CD4-positive, alpha-beta memory T cell (primary cell): ENCODE results near the gene SLC8A3. TPM values are rescaled to one million over a fixed set of nuclear protein-coding genes. Genes with fewer than 3 reads are reported as not detected.

Experiments
- CTCF ChIA-PET: fragments of 350-600 bp; sonication (Branson Sonifier 250); formaldehyde crosslinking; loops from one replicate; lab custom pipeline; 2021; ENCODE audit warnings: inconsistent platforms; ENCODE audit not compliant: partially characterized antibody; lab: Charles Lee
- POLR2A ChIA-PET: fragments of 350-600 bp; sonication (Branson Sonifier 250); formaldehyde crosslinking; loops from one replicate; lab custom pipeline; 2021; ENCODE audit not compliant: partially characterized antibody; lab: Charles Lee
- DNase-seq, 5 donors: peaks; one replicate each; pipeline versions ENCODE4 v3.0.0 to v3.0.0-alpha.2; 2020 to 2022; ENCODE audit warnings: mixed read lengths in 1 of 5
- H3K27ac ChIP-seq: one replicate; pipeline ENCODE4 v1.7.0; 2013; ENCODE audit warnings: low read depth, low read length
- H3K27me3 ChIP-seq: 2 replicates; pipeline ENCODE4 v1.7.0; 2013; ENCODE audit warnings: mild to moderate bottlenecking, low read length, moderate library complexity; ENCODE audit not compliant: insufficient read depth
- H3K36me3 ChIP-seq: 2 replicates; pipeline ENCODE4 v1.7.0; 2013; ENCODE audit warnings: mild to moderate bottlenecking, low read length, moderate library complexity; ENCODE audit not compliant: insufficient read depth
- H3K4me1 ChIP-seq: 2 replicates; pipeline ENCODE4 v1.7.0; 2013; ENCODE audit warnings: mild to moderate bottlenecking, low read length, moderate library complexity; ENCODE audit not compliant: insufficient read depth
- H3K4me3 ChIP-seq, 2 donors: one replicate each; pipeline ENCODE4 v1.7.0; 2013; ENCODE audit warnings: low read length in 2 of 2, mild to moderate bottlenecking in 1 of 2
- H3K9me3 ChIP-seq, 2 donors: one replicate each; pipeline ENCODE4 v1.7.0; 2013; ENCODE audit warnings: low read length in 2 of 2, control low read depth in 1 of 2; ENCODE audit not compliant: control insufficient read depth in 1 of 2
- H3K27ac Mint-ChIP-seq, 7 donors: one replicate each; pipeline ENCODE4 v1.8.0; 2020 to 2021; ENCODE audit warnings: mixed read lengths in 7 of 7, mild to moderate bottlenecking in 6 of 7, inconsistent platforms in 3 of 7, moderate library complexity in 3 of 7
- H3K27me3 Mint-ChIP-seq, 2 donors: one replicate each; pipeline ENCODE4 v1.8.0; 2020 to 2021; ENCODE audit warnings: mixed read lengths in 2 of 2
- H3K36me3 Mint-ChIP-seq, 2 donors: one replicate each; pipeline ENCODE4 v1.8.0; 2020 to 2021; ENCODE audit warnings: mixed read lengths in 2 of 2, inconsistent platforms in 1 of 2, mild to moderate bottlenecking in 1 of 2
- H3K4me1 Mint-ChIP-seq, 4 donors: one replicate each; pipeline ENCODE4 v1.8.0; 2020 to 2021; ENCODE audit warnings: mixed read lengths in 4 of 4, mild to moderate bottlenecking in 1 of 4
- H3K4me3 Mint-ChIP-seq, 8 donors: one replicate each; pipeline ENCODE4 v1.8.0; 2020 to 2021; ENCODE audit warnings: mixed read lengths in 8 of 8, mild to moderate bottlenecking in 7 of 8, moderate library complexity in 6 of 8, inconsistent platforms in 3 of 8
- H3K9me3 Mint-ChIP-seq, 8 donors: one replicate each; pipeline ENCODE4 v1.8.0; 2020 to 2021; ENCODE audit warnings: mixed read lengths in 8 of 8, mild to moderate bottlenecking in 5 of 8, inconsistent platforms in 3 of 8, moderate library complexity in 1 of 8
- intact Hi-C: fragments of 100-400 bp; cut with micrococcal nuclease; formaldehyde crosslinking; loops from one replicate; pipeline ENCODE4 v1.15.1; 2023
- polyA plus RNA-seq, 2 donors: library from polyadenylated mRNA; unstranded; fragments of 300-500 nt; fragmentation: Illumina TruSeq; gene quantifications; one replicate each; pipeline ENCODE4 v1.2.3, GENCODE V29; 2021
- total RNA-seq, 2 experiments: library from RNA; stranded (reverse); gene quantifications; one replicate each; pipeline ENCODE4 v1.2.3, GENCODE V29; 2021

Gene SLC8A3
- total and polyA plus RNA-seq, 4 experiments from 2014 or later, result not detected

DNA sequence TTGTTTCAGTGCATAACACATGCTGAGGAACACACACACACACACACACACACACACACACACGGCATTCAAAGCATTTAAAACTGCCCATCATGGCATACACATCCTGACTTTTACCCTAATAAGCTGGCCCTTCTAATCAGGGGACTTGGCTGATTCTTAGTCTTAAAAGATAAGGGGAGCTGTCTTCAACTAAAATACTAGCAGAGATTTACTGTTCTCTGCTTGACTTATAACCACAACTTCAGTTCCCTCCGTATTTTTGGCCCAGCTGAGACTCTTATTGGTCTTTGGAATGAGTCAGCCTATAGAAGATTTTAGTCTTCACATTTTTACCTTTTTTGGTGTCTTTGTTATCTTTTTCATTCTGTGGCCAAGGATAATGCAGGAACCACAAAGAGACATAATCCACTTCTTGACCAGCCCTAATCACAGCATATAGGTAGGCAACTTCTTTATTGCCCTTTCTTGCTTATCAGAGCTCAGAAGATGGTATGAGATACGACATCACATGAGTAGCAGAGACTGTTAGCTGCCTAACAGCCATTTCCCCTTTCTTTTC lies 25.1 kb upstream of the SLC8A3 start:
- H3K36me3 Mint-ChIP-seq, result no peaks in the 10 kb centered on the region
- Histone ChIP-seq H3K36me3 (no peaks in the 10 kb centered on the region), H3K4me1 (no peaks in the 10 kb centered on the region), H3K27me3 (no peaks in the 10 kb centered on the region), H3K9me3 (no peaks in the 10 kb centered on the region), H3K4me3 (no peak overlapping the region), H3K27ac (no peak overlapping the region)
- no peak overlapping the region for H3K27ac Mint-ChIP-seq
- intact Hi-C loops, result no loop called here
- CTCF ChIA-PET, result no interaction called here
- H3K4me1 Mint-ChIP-seq, result no peaks in the 10 kb centered on the region
- no peak for DNase-seq
- H3K9me3 Mint-ChIP-seq, result peaks cover 0 to 2% (median 0%) of the 10 kb centered on the region in 8 donors
- H3K4me3 Mint-ChIP-seq, result no peak overlapping the region
- H3K27me3 Mint-ChIP-seq, result peaks cover 2 to 14% of the 10 kb centered on the region in 2 donors
- POLR2A ChIA-PET, result no interaction called here

DNA sequence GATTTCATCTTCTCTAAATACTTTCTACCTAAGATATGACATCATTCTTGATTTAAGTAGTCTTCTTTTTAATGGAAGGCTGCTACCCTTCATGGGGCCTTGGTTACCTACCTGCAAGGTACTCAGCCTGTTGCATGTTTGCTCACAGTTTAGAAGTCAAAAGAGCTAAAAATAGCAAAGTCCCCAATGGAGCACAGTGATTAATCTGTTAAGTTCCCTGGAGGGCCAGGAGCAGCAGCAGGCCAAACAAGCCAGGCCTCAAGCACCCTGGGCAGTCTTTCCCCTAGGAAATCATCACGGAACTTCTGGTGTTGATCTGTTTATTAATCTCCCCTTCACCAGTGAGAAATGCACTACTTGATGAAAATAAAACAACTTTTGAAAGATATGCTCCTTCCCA lies 24.0 kb upstream of the SLC8A3 start:
- no peak for DNase-seq
- H3K4me1 Mint-ChIP-seq, result no peaks in the 10 kb centered on the region
- H3K27me3 ChIP-seq, result no peaks in the 10 kb centered on the region
- no peaks in the 10 kb centered on the region for H3K9me3 ChIP-seq
- H3K27ac ChIP-seq, result no peak overlapping the region
- no peaks in the 10 kb centered on the region for H3K36me3 ChIP-seq
- H3K9me3 Mint-ChIP-seq, result peaks cover 0 to 5% (median 0%) of the 10 kb centered on the region in 8 donors
- no peaks in the 10 kb centered on the region for H3K4me1 ChIP-seq
- intact Hi-C loops, result no loop called here
- ChIA-PET POLR2A (no interaction called here), CTCF (no interaction called here)
- peaks cover 6 to 17% of the 10 kb centered on the region in 2 donors for H3K27me3 Mint-ChIP-seq
- no peak overlapping the region for H3K27ac Mint-ChIP-seq
- no peak overlapping the region for H3K4me3 Mint-ChIP-seq
- H3K4me3 ChIP-seq, result no peak overlapping the region
- no peaks in the 10 kb centered on the region for H3K36me3 Mint-ChIP-seq

DNA sequence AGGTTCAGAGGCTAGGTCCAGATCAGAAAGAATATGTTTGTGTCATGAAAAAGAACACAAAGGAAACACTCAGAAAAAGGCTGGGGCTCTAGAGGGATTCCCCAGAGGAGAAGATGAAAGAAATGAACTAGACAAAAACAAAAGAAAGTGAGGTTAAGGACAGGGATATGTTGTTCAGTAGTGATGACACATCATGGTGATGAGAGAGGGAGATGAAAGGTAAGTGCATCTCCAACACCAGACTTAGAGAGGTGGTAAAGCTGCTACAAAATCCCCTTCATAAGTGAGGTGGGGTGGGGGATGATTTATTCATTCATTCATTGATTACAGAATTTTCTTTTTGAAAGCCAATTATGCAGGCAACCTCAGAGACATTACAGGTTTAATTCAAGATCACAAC lies 19.6 kb upstream of the SLC8A3 start:
- H3K4me3 ChIP-seq, result no peak overlapping the region
- no peaks in the 10 kb centered on the region for H3K36me3 Mint-ChIP-seq
- H3K9me3 ChIP-seq, result no peaks in the 10 kb centered on the region
- no peaks in the 10 kb centered on the region for H3K4me1 ChIP-seq
- peaks cover 24 to 30% of the 10 kb centered on the region in 2 donors for H3K27me3 Mint-ChIP-seq
- peaks cover 0 to 5% (median 0%) of the 10 kb centered on the region in 8 donors for H3K9me3 Mint-ChIP-seq
- H3K27me3 ChIP-seq, result peaks cover 4% of the 10 kb centered on the region
- peak overlapping the region in 1 of 7 donors; percentile 17 for H3K27ac Mint-ChIP-seq
- ChIA-PET POLR2A (no interaction called here), CTCF (no interaction called here)
- no peaks in the 10 kb centered on the region for H3K36me3 ChIP-seq
- no peak for DNase-seq
- intact Hi-C loops, result no loop called here
- no peak overlapping the region for H3K27ac ChIP-seq
- no peaks in the 10 kb centered on the region for H3K4me1 Mint-ChIP-seq
- H3K4me3 Mint-ChIP-seq, result no peak overlapping the region

DNA sequence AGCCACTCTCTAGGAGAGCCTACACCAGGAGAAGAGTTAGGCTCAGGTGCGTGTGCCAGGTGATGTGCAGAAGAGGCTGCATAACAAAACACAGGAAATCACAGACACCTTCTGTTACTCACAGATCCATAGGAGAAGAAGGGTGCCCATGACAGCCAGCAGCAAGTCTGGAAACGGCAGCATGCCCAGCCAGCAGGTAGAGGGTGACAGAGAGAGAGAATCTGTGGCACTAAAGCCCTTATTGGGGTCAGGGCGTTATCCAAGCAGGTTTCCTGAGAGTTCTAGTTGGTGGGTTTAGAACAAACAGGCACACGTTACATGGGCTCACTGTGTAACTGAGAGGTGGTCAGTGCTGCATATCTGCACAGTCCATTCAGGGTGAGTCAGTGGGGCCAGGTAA lies 14.9 kb upstream of the SLC8A3 start:
- Mint-ChIP-seq H3K4me3 (no peak overlapping the region), H3K27ac (no peak overlapping the region), H3K4me1 (no peaks in the 10 kb centered on the region), H3K27me3 (peaks cover 27 to 33% of the 10 kb centered on the region in 2 donors), H3K36me3 (no peaks in the 10 kb centered on the region), H3K9me3 (peaks cover 0 to 3% (median 0%) of the 10 kb centered on the region in 8 donors)
- peaks cover 4% of the 10 kb centered on the region for H3K27me3 ChIP-seq
- H3K36me3 ChIP-seq, result no peaks in the 10 kb centered on the region
- CTCF ChIA-PET, result no interaction called here
- no peaks in the 10 kb centered on the region for H3K9me3 ChIP-seq
- H3K4me1 ChIP-seq, result no peaks in the 10 kb centered on the region
- intact Hi-C loops, result no loop called here
- POLR2A ChIA-PET, result no interaction called here
- H3K27ac ChIP-seq, result no peak overlapping the region
- no peak for DNase-seq
- no peak overlapping the region for H3K4me3 ChIP-seq

DNA sequence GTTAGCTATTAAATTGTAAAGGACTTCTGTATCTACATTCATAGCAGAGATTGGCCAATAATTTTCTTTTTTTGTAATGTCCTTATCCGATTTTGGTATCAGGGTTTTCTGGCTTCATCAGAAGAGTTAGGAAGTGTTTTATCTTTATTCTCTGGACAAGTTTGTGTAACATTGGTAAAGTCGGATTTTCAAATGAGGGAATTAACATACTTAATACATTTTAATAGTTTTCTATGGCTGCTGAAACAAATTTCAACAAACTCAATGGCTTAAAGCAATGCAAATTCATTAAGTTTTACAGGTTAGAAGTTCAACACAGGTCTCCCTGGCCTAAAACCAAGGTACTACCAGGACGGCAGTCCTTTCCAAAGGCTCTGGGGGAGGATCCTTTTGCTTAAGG lies 13.2 kb upstream of the SLC8A3 start:
- H3K36me3 Mint-ChIP-seq, result no peaks in the 10 kb centered on the region
- ChIA-PET POLR2A (no interaction called here), CTCF (no interaction called here)
- H3K36me3 ChIP-seq, result no peaks in the 10 kb centered on the region
- intact Hi-C loops, result no loop called here
- H3K4me3 Mint-ChIP-seq, result no peak overlapping the region
- peaks cover 0 to 5% (median 2%) of the 10 kb centered on the region in 8 donors for H3K9me3 Mint-ChIP-seq
- peaks cover 31 to 34% of the 10 kb centered on the region in 2 donors for H3K27me3 Mint-ChIP-seq
- no peaks in the 10 kb centered on the region for H3K4me1 Mint-ChIP-seq
- H3K27me3 ChIP-seq, result peaks cover 4% of the 10 kb centered on the region
- H3K4me3 ChIP-seq, result no peak overlapping the region
- H3K27ac Mint-ChIP-seq, result no peak overlapping the region
- no peak overlapping the region for H3K27ac ChIP-seq
- H3K9me3 ChIP-seq, result no peaks in the 10 kb centered on the region
- no peak for DNase-seq
- no peaks in the 10 kb centered on the region for H3K4me1 ChIP-seq

DNA sequence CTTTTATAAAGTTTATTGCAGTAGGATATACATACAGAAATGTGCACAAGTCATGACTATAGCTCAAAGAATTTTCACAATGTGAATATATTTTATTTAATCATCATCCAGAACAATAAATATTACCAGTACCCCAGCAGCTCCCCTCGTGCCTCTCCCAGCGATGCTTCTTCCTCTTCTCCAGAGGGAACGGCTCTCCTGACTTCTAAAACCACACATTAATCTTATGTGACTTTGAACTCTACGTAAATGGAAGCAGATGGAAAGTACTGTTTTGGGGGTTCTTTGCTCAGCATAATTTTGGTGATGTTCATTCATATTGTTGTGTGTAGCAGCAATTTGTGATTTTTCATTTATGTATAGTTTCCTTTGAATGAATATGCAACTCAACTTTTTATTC lies 4.6 kb upstream of the SLC8A3 start:
- Histone ChIP-seq H3K4me3 (no peak overlapping the region), H3K9me3 (no peaks in the 10 kb centered on the region)
- no peaks in the 10 kb centered on the region for H3K36me3 Mint-ChIP-seq

DNA sequence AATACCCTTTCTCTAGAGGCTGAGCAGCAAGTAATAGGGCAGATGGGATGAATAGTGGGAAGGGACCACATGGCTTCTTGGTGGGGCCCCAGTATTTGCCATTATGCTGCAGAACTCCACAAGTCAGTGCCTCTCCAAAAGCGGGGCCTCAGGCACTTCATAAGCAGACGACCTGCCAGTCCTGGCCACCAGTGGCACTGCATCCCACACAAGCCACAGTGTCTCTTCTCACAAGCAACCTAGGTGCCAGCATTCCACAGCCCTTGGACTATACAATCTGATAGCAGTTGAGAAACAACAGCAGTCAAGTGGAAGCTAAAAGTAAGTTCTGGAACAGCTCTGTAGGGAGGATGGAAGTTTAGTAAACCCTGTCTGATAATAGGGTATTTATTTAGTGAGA lies 4.2 kb upstream of the SLC8A3 start:
- Histone ChIP-seq H3K4me3 (no peak overlapping the region), H3K27me3 (peaks cover 18% of the 10 kb centered on the region), H3K9me3 (no peaks in the 10 kb centered on the region), H3K4me1 (peaks cover 15% of the 10 kb centered on the region), H3K36me3 (no peaks in the 10 kb centered on the region), H3K27ac (no peak overlapping the region)
- H3K4me1 Mint-ChIP-seq, result peaks cover 2 to 16% (median 9%) of the 10 kb centered on the region in 4 donors
- H3K9me3 Mint-ChIP-seq, result peaks cover 0 to 21% (median 4%) of the 10 kb centered on the region in 8 donors
- H3K36me3 Mint-ChIP-seq, result no peaks in the 10 kb centered on the region
- POLR2A ChIA-PET, result no interaction called here
- CTCF ChIA-PET, result no interaction called here
- H3K27ac Mint-ChIP-seq, result no peak overlapping the region
- H3K27me3 Mint-ChIP-seq, result peaks cover 46 to 52% of the 10 kb centered on the region in 2 donors
- no peak for DNase-seq
- intact Hi-C loops, result no loop called here
- H3K4me3 Mint-ChIP-seq, result no peak overlapping the region

More for the DNA sequence above, 4.6 kb upstream of the SLC8A3 start:
- Histone ChIP-seq H3K4me1 (peaks cover 12% of the 10 kb centered on the region), H3K27me3 (peaks cover 16% of the 10 kb centered on the region), H3K27ac (no peak overlapping the region), H3K36me3 (no peaks in the 10 kb centered on the region)
- H3K4me1 Mint-ChIP-seq, result peaks cover 0 to 12% (median 6%) of the 10 kb centered on the region in 4 donors
- intact Hi-C loops, result no loop called here
- H3K4me3 Mint-ChIP-seq, result no peak overlapping the region
- POLR2A ChIA-PET, result no interaction called here
- H3K27ac Mint-ChIP-seq, result no peak overlapping the region
- DNase-seq, result no peak
- peaks cover 0 to 21% (median 4%) of the 10 kb centered on the region in 8 donors for H3K9me3 Mint-ChIP-seq
- H3K27me3 Mint-ChIP-seq, result peaks cover 46 to 50% of the 10 kb centered on the region in 2 donors
- CTCF ChIA-PET, result no interaction called here
